ENCODE results near the gene CMTM2. TPM values are rescaled to one million over a fixed set of nuclear protein-coding genes. Genes with fewer than 3 reads are reported as not detected.

The CMTM2 gene, protein sequence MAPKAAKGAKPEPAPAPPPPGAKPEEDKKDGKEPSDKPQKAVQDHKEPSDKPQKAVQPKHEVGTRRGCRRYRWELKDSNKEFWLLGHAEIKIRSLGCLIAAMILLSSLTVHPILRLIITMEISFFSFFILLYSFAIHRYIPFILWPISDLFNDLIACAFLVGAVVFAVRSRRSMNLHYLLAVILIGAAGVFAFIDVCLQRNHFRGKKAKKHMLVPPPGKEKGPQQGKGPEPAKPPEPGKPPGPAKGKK
- total RNA-seq (under 1 TPM in 4 of 10 donors, not detected in 6; 0.33 to 0.95 (median 0.63) TPM), polyA plus RNA-seq (not detected)
- long read RNA-seq, donor 1, result 0 reads
- long read RNA-seq, donor 2, result 0 reads
- long read RNA-seq, donor 3, result 0 reads

DNA sequence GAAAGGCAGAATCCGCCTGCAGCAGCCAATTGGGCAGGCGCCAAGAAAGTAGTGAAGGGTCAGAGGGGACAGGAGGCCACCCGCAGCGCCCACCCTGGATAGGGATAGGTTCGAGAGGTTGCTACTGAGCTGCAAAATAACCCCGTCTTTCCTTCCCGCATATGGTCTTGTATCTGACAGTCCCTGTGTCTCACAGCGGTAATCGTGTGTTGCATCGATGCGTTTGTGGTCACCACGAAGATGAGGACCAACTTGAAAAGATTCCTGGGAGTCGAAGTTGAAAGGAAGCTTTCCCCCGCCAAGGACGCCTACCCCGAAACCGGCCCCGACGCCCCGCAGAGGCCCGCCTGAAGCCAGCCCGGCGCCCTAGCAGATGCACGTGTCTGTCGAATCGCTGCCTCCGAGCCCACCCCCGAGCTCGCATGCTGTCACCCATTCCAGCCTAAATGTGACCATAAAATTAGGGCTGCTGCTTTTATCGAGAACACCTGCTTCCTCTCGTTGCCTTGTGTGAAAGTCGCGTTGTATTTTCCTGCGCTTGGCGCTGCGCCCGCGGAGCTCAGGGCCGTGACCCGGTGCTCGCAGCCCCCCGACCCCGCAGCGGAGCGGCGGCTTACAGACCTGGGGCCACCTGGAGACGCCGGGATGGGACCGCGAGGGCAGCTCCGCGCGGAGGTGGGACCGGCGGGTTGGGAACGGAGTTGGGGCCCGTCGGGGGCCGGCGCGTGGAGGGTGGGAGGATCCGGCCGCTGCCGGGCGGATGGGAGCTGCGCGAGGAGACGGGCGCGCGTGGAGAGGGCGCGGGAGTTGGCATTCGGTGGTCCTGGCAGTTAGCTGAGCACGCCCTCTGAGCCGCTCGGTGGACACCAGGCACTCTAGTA, at the start of gene CMTM2:
CMTM2 (plus strand) TSS at position 813 of the 881 bp plus-strand sequence. CDS start 145 bp downstream, outside the sequence.
- H3K4me1 ChIP-seq, result peaks cover 5 to 38% (median 24%) of the 10 kb centered on the region in 9 donors
- WGBS, 2 donors, result 19 to 20% methylated on average over 77 of the region's 77 CpGs
- H3K27ac ChIP-seq, result no peak within 1 kb of the TSS
- H3K27me3 ChIP-seq, result peaks cover 0 to 29% (median 18%) of the 10 kb centered on the region in 7 donors
- peak within 1 kb of the TSS; percentile 3 to 49 (median 42) for H3K4me3 ChIP-seq
- ATAC-seq (peak in 5 of 8 donors; percentile 12 to 47 (median 37)), DNase-seq (no peak)
- no peaks in the 10 kb centered on the region for H3K9me3 ChIP-seq
- no peaks in the 10 kb centered on the region for H3K36me3 ChIP-seq
- TF ChIP-seq, protein P1, sequence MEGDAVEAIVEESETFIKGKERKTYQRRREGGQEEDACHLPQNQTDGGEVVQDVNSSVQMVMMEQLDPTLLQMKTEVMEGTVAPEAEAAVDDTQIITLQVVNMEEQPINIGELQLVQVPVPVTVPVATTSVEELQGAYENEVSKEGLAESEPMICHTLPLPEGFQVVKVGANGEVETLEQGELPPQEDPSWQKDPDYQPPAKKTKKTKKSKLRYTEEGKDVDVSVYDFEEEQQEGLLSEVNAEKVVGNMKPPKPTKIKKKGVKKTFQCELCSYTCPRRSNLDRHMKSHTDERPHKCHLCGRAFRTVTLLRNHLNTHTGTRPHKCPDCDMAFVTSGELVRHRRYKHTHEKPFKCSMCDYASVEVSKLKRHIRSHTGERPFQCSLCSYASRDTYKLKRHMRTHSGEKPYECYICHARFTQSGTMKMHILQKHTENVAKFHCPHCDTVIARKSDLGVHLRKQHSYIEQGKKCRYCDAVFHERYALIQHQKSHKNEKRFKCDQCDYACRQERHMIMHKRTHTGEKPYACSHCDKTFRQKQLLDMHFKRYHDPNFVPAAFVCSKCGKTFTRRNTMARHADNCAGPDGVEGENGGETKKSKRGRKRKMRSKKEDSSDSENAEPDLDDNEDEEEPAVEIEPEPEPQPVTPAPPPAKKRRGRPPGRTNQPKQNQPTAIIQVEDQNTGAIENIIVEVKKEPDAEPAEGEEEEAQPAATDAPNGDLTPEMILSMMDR (IDR thresholded peaks at IDR 0.05), result no peak
- intact Hi-C loops (cut with DNase I), result no loop called here

DNA sequence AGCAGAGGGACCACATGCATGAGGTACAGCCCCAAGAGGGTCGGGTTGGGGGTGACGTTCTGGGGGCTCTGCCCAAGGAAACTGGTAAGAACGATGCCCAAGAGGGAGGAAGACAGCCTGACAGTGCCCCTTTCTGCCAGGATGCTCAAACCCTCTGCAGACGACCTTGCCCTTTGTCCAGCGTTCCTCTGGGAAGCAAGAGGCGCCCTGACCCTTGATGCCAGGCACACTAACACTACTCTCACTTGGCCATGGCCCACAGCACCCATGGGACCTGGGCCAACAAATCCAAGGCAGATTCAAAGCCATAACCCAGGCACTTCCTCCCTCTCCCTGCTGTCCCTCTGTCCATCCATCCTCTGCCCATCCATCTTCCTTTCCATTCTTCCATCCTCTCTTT, 49.8 kb upstream of the CMTM2 start:
- H3K4me1 ChIP-seq, result peaks cover 0 to 29% (median 6%) of the 10 kb centered on the region in 9 donors
- TF ChIP-seq, protein P1 (IDR thresholded peaks at IDR 0.05), result no peak
- H3K4me3 ChIP-seq, result no peak overlapping the region
- ATAC-seq, result no peak
- DNase-seq, result no peak
- no peaks in the 10 kb centered on the region for H3K9me3 ChIP-seq
- no peaks in the 10 kb centered on the region for H3K27me3 ChIP-seq
- peaks cover 0 to 98% (median 34%) of the 10 kb centered on the region in 9 donors for H3K36me3 ChIP-seq
- no peak overlapping the region for H3K27ac ChIP-seq
- intact Hi-C loops (cut with DNase I), result no loop called here
- WGBS, 2 donors, result 84 to 90% methylated on average over 6 of the region's 6 CpGs

DNA sequence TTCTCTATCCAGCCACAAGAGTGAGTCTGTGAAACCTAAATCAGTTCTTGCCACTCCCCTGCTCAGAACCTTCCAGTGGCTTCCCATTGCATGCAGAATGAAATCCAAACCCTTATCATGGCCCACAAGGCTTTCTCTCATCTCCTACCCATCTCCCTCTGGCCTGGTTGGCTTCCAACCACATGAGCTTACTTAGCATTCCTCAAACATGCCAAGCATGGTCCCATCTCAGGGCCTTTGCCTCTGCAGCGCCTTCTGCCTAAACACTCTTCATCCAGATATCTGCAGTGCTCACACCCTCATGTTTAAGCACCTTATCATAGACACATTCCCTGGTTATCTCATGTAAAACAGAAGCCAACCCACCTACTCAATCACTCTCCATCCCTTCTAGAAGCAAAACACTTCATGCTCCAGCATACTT, 44.9 kb upstream of the CMTM2 start:
- H3K4me1 ChIP-seq, result peaks cover 0 to 17% (median 3%) of the 10 kb centered on the region in 9 donors
- no peak overlapping the region for H3K27ac ChIP-seq
- WGBS, 2 donors, result 46 to 85% methylated on average over 1 of the region's 1 CpG
- peaks cover 0 to 94% (median 22%) of the 10 kb centered on the region in 9 donors for H3K36me3 ChIP-seq
- no peak overlapping the region for H3K4me3 ChIP-seq
- DNase-seq, result no peak
- TF ChIP-seq, protein P1 (IDR thresholded peaks at IDR 0.05), result no peak
- H3K27me3 ChIP-seq, result no peaks in the 10 kb centered on the region
- ATAC-seq, result peak in 2 of 8 donors; percentile 20 to 34
- H3K9me3 ChIP-seq, result no peaks in the 10 kb centered on the region
- intact Hi-C loops (cut with DNase I), result no loop called here

DNA sequence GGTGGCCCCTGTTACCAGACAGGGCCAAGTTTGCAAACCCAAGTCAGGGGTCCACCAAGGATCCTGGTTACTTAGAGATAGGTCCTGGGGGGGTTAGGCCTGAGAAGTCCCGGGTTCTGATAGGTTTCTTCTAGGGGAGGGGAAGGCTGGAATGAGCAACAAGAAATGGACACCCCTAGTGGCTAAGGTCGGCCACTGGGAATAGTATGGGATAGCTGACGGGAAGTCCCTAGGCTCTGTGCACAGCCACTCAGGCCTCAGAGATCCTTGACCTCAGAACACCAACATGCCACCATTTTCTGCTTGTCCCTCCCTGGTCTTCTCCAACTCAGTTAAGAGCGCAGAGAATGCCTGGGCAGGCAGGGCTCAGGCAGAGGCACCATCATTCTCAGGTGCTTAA, 42.7 kb upstream of the CMTM2 start:
- no peaks in the 10 kb centered on the region for H3K9me3 ChIP-seq
- 94 to 97% methylated on average over 4 of the region's 4 CpGs for WGBS, 2 donors
- H3K27ac ChIP-seq, result no peak overlapping the region
- ATAC-seq (peak in 1 of 8 donors; percentile 39), DNase-seq (no peak)
- H3K4me1 ChIP-seq, result peaks cover 0 to 23% (median 9%) of the 10 kb centered on the region in 9 donors
- H3K4me3 ChIP-seq, result no peak overlapping the region
- peaks cover 0 to 93% (median 18%) of the 10 kb centered on the region in 9 donors for H3K36me3 ChIP-seq
- intact Hi-C loops (cut with DNase I), result no loop called here
- TF ChIP-seq, protein P1 (IDR thresholded peaks at IDR 0.05), result no peak
- no peaks in the 10 kb centered on the region for H3K27me3 ChIP-seq

All from heart right ventricle (tissue), 16 donors.